ENCODE results near the gene MACROD2.

DNA sequence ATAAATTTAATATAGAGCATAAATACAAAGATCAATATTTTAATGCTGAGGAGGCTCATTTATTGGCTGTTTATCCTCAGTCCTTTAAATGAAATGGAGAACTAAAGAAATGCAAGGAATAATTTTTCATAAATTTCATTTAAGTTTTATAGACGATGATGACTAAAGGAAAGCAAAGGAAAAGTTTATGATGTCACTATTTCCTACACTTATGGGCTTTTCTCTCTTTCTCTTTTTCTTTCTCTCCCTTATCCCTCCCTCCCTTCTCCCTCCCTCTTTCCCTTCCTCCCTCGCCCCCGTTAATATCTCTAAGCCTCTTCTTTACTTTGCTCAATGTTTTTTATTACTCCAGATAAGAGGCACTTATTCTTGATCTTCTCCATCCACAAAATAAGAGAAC is 1231.8 kb downstream of the MACROD2 start:
- TF ChIP-seq POLR2AphosphoS5 (IDR thresholded peaks at IDR 0.05) (no peak), EZH2 (IDR thresholded peaks at IDR 0.05; ENCODE audit: borderline replicate concordance, insufficient read depth, low read length, poor library complexity, severe bottlenecking) (no peak), TAF1 (IDR thresholded peaks at IDR 0.05; ENCODE audit: low read depth) (no peak), MXI1 (conservative IDR thresholded peaks at IDR 0.05; ENCODE audit: poor library complexity, severe bottlenecking) (no peak), EP300 (conservative IDR thresholded peaks at IDR 0.05; ENCODE audit: poor library complexity, severe bottlenecking) (no peak), RAD21 (conservative IDR thresholded peaks at IDR 0.05) (no peak), SMC3 (conservative IDR thresholded peaks at IDR 0.05; ENCODE audit: poor library complexity) (no peak)
- TF ChIP-seq, protein P1, sequence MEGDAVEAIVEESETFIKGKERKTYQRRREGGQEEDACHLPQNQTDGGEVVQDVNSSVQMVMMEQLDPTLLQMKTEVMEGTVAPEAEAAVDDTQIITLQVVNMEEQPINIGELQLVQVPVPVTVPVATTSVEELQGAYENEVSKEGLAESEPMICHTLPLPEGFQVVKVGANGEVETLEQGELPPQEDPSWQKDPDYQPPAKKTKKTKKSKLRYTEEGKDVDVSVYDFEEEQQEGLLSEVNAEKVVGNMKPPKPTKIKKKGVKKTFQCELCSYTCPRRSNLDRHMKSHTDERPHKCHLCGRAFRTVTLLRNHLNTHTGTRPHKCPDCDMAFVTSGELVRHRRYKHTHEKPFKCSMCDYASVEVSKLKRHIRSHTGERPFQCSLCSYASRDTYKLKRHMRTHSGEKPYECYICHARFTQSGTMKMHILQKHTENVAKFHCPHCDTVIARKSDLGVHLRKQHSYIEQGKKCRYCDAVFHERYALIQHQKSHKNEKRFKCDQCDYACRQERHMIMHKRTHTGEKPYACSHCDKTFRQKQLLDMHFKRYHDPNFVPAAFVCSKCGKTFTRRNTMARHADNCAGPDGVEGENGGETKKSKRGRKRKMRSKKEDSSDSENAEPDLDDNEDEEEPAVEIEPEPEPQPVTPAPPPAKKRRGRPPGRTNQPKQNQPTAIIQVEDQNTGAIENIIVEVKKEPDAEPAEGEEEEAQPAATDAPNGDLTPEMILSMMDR (IDR thresholded peaks at IDR 0.05; ENCODE audit: poor library complexity, severe bottlenecking): no peak
- TF ChIP-seq, protein P2, sequence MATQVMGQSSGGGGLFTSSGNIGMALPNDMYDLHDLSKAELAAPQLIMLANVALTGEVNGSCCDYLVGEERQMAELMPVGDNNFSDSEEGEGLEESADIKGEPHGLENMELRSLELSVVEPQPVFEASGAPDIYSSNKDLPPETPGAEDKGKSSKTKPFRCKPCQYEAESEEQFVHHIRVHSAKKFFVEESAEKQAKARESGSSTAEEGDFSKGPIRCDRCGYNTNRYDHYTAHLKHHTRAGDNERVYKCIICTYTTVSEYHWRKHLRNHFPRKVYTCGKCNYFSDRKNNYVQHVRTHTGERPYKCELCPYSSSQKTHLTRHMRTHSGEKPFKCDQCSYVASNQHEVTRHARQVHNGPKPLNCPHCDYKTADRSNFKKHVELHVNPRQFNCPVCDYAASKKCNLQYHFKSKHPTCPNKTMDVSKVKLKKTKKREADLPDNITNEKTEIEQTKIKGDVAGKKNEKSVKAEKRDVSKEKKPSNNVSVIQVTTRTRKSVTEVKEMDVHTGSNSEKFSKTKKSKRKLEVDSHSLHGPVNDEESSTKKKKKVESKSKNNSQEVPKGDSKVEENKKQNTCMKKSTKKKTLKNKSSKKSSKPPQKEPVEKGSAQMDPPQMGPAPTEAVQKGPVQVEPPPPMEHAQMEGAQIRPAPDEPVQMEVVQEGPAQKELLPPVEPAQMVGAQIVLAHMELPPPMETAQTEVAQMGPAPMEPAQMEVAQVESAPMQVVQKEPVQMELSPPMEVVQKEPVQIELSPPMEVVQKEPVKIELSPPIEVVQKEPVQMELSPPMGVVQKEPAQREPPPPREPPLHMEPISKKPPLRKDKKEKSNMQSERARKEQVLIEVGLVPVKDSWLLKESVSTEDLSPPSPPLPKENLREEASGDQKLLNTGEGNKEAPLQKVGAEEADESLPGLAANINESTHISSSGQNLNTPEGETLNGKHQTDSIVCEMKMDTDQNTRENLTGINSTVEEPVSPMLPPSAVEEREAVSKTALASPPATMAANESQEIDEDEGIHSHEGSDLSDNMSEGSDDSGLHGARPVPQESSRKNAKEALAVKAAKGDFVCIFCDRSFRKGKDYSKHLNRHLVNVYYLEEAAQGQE (IDR thresholded peaks at IDR 0.05; ENCODE audit: borderline replicate concordance): no peak
